ENCODE results near the gene MED13L. TPM values are rescaled to one million over a fixed set of nuclear protein-coding genes. Genes with fewer than 3 reads are reported as not detected.

The MED13L gene
- total RNA-seq, 2 experiments from 2014 or later, result 203 to 208 TPM

DNA sequence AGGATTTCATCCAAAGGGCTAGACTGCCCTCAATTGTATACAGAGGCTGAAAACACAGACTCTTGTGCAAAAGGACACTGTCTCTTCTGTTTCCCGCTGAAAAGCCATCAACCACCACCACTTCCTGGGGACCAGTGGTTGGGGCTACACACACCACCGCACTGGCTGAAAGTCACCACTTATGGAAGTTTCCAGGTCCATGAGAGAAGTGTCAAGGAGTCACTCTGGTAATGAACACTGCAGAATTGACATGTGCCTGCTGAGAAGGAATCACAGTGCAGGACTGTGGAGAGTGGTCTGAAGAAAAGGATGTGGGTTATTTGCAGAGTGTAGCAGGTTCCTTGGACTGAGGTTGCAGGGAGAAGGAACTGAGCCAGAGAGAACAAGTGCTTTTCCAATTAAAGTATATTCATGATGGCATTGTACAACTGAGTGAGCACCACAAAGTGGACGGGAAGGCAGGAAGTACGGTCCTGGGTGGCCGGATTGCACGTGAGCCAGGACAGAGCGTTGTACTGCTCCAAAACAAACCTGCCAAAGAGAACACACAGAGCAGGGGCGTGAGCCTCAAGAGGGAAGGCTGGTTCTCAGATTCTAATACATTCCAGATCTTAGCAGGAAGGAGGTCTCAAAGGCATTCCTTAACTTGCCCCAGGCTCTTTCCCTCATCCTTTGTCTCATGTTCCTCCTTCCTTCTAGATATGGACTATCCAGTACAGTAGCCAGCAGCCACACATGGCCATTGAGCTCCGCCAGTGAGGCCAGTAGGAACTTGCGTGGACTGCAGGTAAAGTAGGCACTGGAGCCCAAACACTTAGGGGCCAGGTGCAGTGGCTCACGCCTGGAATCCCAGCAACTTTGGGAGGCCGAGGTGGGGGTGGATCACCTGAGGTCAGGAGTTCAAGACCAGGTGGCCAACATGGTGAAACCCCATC lies 316.4 kb downstream of the MED13L start:
- no peak overlapping the region for H3K4me3 Mint-ChIP-seq
- peaks cover 76% of the 10 kb centered on the region for H3K36me3 Mint-ChIP-seq (ENCODE audit: low read depth)
- H3K4me3 ChIP-seq (ENCODE audit: low read length), result no peak overlapping the region
- no peaks in the 10 kb centered on the region for H3K27me3 Mint-ChIP-seq
- no peaks in the 10 kb centered on the region for H3K9me3 ChIP-seq (ENCODE audit: control insufficient read depth in 1 of 2, insufficient read depth in 1 of 2, low read length in 2 of 2)
- ChIA-PET POLR2A (no interaction called here), CTCF (no interaction called here)
- no peaks in the 10 kb centered on the region for H3K4me1 ChIP-seq (ENCODE audit: insufficient read depth, low read length)
- intact Hi-C loops (cut with DNase I, micrococcal nuclease), result no loop called here
- peaks cover 71% of the 10 kb centered on the region for H3K36me3 ChIP-seq (ENCODE audit: insufficient read depth, low read length)
- H3K27ac ChIP-seq (ENCODE audit: low read depth in 1 of 2, low read length in 2 of 2), result no peak overlapping the region
- H3K4me1 Mint-ChIP-seq (ENCODE audit: low read depth), result no peaks in the 10 kb centered on the region
- TF ChIP-seq, protein P1, sequence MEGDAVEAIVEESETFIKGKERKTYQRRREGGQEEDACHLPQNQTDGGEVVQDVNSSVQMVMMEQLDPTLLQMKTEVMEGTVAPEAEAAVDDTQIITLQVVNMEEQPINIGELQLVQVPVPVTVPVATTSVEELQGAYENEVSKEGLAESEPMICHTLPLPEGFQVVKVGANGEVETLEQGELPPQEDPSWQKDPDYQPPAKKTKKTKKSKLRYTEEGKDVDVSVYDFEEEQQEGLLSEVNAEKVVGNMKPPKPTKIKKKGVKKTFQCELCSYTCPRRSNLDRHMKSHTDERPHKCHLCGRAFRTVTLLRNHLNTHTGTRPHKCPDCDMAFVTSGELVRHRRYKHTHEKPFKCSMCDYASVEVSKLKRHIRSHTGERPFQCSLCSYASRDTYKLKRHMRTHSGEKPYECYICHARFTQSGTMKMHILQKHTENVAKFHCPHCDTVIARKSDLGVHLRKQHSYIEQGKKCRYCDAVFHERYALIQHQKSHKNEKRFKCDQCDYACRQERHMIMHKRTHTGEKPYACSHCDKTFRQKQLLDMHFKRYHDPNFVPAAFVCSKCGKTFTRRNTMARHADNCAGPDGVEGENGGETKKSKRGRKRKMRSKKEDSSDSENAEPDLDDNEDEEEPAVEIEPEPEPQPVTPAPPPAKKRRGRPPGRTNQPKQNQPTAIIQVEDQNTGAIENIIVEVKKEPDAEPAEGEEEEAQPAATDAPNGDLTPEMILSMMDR (IDR thresholded peaks at IDR 0.05), result no peak
- H3K27ac Mint-ChIP-seq, result no peak overlapping the region
- no peaks in the 10 kb centered on the region for H3K9me3 Mint-ChIP-seq
- no peak for DNase-seq
- ATAC-seq (ENCODE audit: poor library complexity), result no peak
- H3K27me3 ChIP-seq (ENCODE audit: control insufficient read depth in 1 of 2, insufficient read depth in 2 of 2, low read length in 2 of 2), result no peaks in the 10 kb centered on the region

DNA sequence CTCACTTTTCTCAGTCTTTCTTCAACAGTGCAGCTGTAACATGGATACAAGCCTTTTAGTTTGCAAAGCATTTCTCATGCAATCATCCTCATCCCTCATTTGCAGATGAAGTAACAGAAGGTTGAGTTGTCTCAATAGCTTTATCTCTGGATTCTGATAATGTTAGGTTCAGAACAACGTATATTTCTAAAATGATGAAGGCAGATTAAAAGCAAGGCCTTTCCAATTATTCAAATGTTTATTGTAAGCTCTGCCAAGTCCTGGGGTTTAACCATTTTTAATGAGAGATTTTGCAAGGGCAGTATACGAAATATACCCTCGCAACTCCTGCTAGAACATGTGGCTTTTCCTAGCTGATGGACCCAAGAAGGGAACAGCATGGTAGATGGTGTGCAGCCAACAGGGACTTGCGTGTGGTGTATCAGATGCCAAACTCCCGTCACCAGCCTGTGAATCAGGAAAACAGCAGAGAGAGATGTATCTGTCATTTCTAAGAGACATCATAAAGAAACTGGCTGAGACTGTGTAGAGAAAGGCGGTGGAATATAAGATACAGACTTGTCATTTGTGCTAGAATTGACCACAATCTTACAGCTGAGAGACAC lies 319.7 kb downstream of the MED13L start:
- Mint-ChIP-seq H3K9me3 (no peaks in the 10 kb centered on the region), H3K27ac (no peak overlapping the region), H3K4me3 (no peak overlapping the region), H3K4me1 (ENCODE audit: low read depth) (no peaks in the 10 kb centered on the region), H3K27me3 (no peaks in the 10 kb centered on the region), H3K36me3 (ENCODE audit: low read depth) (peaks cover 43% of the 10 kb centered on the region)
- no peaks in the 10 kb centered on the region for H3K9me3 ChIP-seq (ENCODE audit: control insufficient read depth in 1 of 2, insufficient read depth in 1 of 2, low read length in 2 of 2)
- ATAC-seq (ENCODE audit: poor library complexity) (no peak), DNase-seq (no peak)
- no peak overlapping the region for H3K4me3 ChIP-seq (ENCODE audit: low read length)
- intact Hi-C loops (cut with DNase I, micrococcal nuclease), result no loop called here
- H3K27me3 ChIP-seq (ENCODE audit: control insufficient read depth in 1 of 2, insufficient read depth in 2 of 2, low read length in 2 of 2), result no peaks in the 10 kb centered on the region
- ChIA-PET CTCF (no interaction called here), POLR2A (interaction anchor here (0.5 kb wide), 1 partner anchor 1164 kb away, joined by 4 read pairs; no protein-coding TSS in a partner anchor)
- no peak overlapping the region for H3K27ac ChIP-seq (ENCODE audit: low read depth in 1 of 2, low read length in 2 of 2)
- peaks cover 38% of the 10 kb centered on the region for H3K36me3 ChIP-seq (ENCODE audit: insufficient read depth, low read length)
- TF ChIP-seq, protein P1 (IDR thresholded peaks at IDR 0.05), result no peak
- H3K4me1 ChIP-seq (ENCODE audit: insufficient read depth, low read length), result no peaks in the 10 kb centered on the region

DNA sequence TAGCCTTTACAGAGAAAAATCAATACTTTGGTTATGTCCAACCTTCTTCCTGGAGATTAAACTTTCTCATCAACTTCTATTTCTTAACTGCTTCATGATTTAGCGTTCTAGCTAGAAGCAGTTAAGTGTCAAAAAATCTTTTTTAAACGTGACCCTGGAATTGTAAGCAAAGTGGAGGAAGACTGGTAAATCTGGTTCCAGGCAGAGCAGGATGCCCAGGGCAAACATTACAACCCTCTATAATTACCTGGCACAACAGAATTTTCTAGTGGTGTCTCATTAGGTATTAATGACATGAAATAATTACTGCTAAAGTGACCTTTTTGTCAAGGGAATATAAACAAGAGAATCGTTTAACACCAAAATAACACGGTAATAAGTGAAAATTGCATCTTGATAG lies 320.8 kb downstream of the MED13L start:
- POLR2A ChIA-PET, result no interaction called here
- intact Hi-C loops (cut with DNase I, micrococcal nuclease), result no loop called here
- CTCF ChIA-PET, result no interaction called here

More for the DNA sequence above, 320.8 kb downstream of the MED13L start:
- TF ChIP-seq, protein P1 (IDR thresholded peaks at IDR 0.05), result no peak
- H3K9me3 ChIP-seq (ENCODE audit: control insufficient read depth in 1 of 2, insufficient read depth in 1 of 2, low read length in 2 of 2), result no peaks in the 10 kb centered on the region
- no peaks in the 10 kb centered on the region for H3K27me3 Mint-ChIP-seq
- H3K27ac Mint-ChIP-seq, result no peak overlapping the region
- H3K4me3 ChIP-seq (ENCODE audit: low read length), result no peak overlapping the region
- H3K36me3 Mint-ChIP-seq (ENCODE audit: low read depth), result peaks cover 37% of the 10 kb centered on the region
- peaks cover 29% of the 10 kb centered on the region for H3K36me3 ChIP-seq (ENCODE audit: insufficient read depth, low read length)
- DNase-seq (no peak), ATAC-seq (ENCODE audit: poor library complexity) (no peak)
- H3K4me1 Mint-ChIP-seq (ENCODE audit: low read depth), result no peaks in the 10 kb centered on the region
- no peaks in the 10 kb centered on the region for H3K9me3 Mint-ChIP-seq
- no peaks in the 10 kb centered on the region for H3K27me3 ChIP-seq (ENCODE audit: control insufficient read depth in 1 of 2, insufficient read depth in 2 of 2, low read length in 2 of 2)
- no peaks in the 10 kb centered on the region for H3K4me1 ChIP-seq (ENCODE audit: insufficient read depth, low read length)
- no peak overlapping the region for H3K27ac ChIP-seq (ENCODE audit: low read depth in 1 of 2, low read length in 2 of 2)
- H3K4me3 Mint-ChIP-seq, result no peak overlapping the region
